Measurements from ENCODE around the gene CHRD. TPM values are rescaled to one million over a fixed set of nuclear protein-coding genes. Genes with fewer than 3 reads are reported as not detected.
"Not testable (repeated sequence)": the region's sequence is repeated elsewhere in the genome, so short reads cannot be mapped to it uniquely, and the experiment has no call there.

Gene CHRD
- total RNA-seq, 1 experiment from 2014 or later: 0.11 TPM

GRCh38 chr3:184414418-184415202, 34.8 kb downstream of the CHRD start:
- no peak for DNase-seq (ENCODE audit: low read depth)

GRCh38 chr3:184415203-184415490, 35.3 kb downstream of the CHRD start:
- DNase-seq (ENCODE audit: low read depth): no peak

GRCh38 chr3:184417619-184418327, 37.9 kb downstream of the CHRD start:
- DNase-seq (ENCODE audit: low read depth): peak; percentile 74

GRCh38 chr3:184419171-184419570, 39.3 kb downstream of the CHRD start:
- DNase-seq (ENCODE audit: low read depth): no peak

GRCh38 chr3:184423561-184423960, 43.7 kb downstream of the CHRD start:
- no peak for DNase-seq (ENCODE audit: low read depth)

GRCh38 chr3:184426691-184427141, 46.9 kb downstream of the CHRD start:
- no peak for DNase-seq (ENCODE audit: low read depth)

- no peak for DNase-seq (ENCODE audit: low read depth)
These were observed 48.8 kb downstream of the CHRD start for GRCh38 chr3:184428561-184429175.

GRCh38 chr3:184429786-184430185, 49.9 kb downstream of the CHRD start:
- no peak for DNase-seq (ENCODE audit: low read depth)

- DNase-seq (ENCODE audit: low read depth): no peak
These were observed 51.1 kb downstream of the CHRD start for GRCh38 chr3:184430940-184431339.

- not testable (repeated sequence) for DNase-seq (ENCODE audit: low read depth)
These were observed 53.3 kb downstream of the CHRD start for GRCh38 chr3:184433178-184433577.

GRCh38 chr3:184439096-184439495, 59.2 kb downstream of the CHRD start:
- DNase-seq (ENCODE audit: low read depth): no peak

Other genes with a start within 250 kb of the CHRD start
- 35.4 and 40.8 TPM in 2 replicates for gene EIF2B5, start 244.7 kb upstream of the CHRD start, total RNA-seq (2014; rRNA removed)
- gene DVL3, start 224.7 kb upstream of the CHRD start, total RNA-seq (2014; rRNA removed): 50.1 and 63.5 TPM in 2 replicates
- 569 and 621 TPM in 2 replicates for gene AP2M1, start 205.2 kb upstream of the CHRD start, total RNA-seq (2014; rRNA removed)
- gene ABCF3, start 193.9 kb upstream of the CHRD start, total RNA-seq (2014; rRNA removed): 34.8 and 45.4 TPM in 2 replicates
- not detected in 2 replicates for gene VWA5B2, start 150.5 kb upstream of the CHRD start, total RNA-seq (2014; rRNA removed)
- gene ALG3, start 131.1 kb upstream of the CHRD start, total RNA-seq (2014; rRNA removed): 71.4 and 77.7 TPM in 2 replicates
- gene EEF1AKMT4, start 130.4 kb upstream of the CHRD start, total RNA-seq (2014; rRNA removed): 2.9 and 5.2 TPM in 2 replicates
- 0.69 TPM in 1 of 2 replicates, not detected in the other for gene CAMK2N2, start 118.5 kb upstream of the CHRD start, total RNA-seq (2014; rRNA removed)
- gene ECE2, start 104.0 kb upstream of the CHRD start, total RNA-seq (2014; rRNA removed): not detected in 2 replicates
- 623 and 688 TPM in 2 replicates for gene PSMD2, start 80.8 kb upstream of the CHRD start, total RNA-seq (2014; rRNA removed)
- 302 and 321 TPM in 2 replicates for gene EIF4G1, start 65.4 kb upstream of the CHRD start, total RNA-seq (2014; rRNA removed)
- gene FAM131A, start 42.5 kb upstream of the CHRD start, total RNA-seq (2014; rRNA removed): 7.1 and 7.6 TPM in 2 replicates
- 4.4 and 5.9 TPM in 2 replicates for gene CLCN2, start 18.4 kb upstream of the CHRD start, total RNA-seq (2014; rRNA removed)
- gene POLR2H, start 18.3 kb upstream of the CHRD start, total RNA-seq (2014; rRNA removed): 106 and 116 TPM in 2 replicates
- not detected in 2 replicates for gene THPO, start 1.8 kb upstream of the CHRD start, total RNA-seq (2014; rRNA removed)
- 2.5 and 4.2 TPM in 2 replicates for gene EPHB3, start 181.7 kb downstream of the CHRD start, total RNA-seq (2014; rRNA removed)

All from LHCN-M2 (cell line).